Smooth muscle cell (in vitro differentiated cells): Measurements from ENCODE around the gene TNFSF18. TPM values are rescaled to one million over a fixed set of nuclear protein-coding genes. Genes with fewer than 3 reads are reported as not detected.

Experiments
- DNase-seq: peaks from one replicate; lab custom pipeline; 2025; ENCODE audit not compliant: unreplicated experiment; lab: John Stamatoyannopoulos, UW
- H2AFZ ChIP-seq: fragments of 200-600 bp; sonication (generic); 2 replicates; pipeline ENCODE4 v1.6.0; 2016; ENCODE audit warnings: antibody characterized with exemption, low read depth, mild to moderate bottlenecking
- H3F3A ChIP-seq: fragments of 200-600 bp; sonication (generic); 2 replicates; pipeline ENCODE4 v1.6.0; 2017; ENCODE audit warnings: antibody characterized with exemption, low read depth
- H3K27ac ChIP-seq: fragments of 200-600 bp; sonication (generic); 2 replicates; pipeline ENCODE4 v1.5.1; 2016; ENCODE audit warnings: low read depth, mild to moderate bottlenecking
- H3K27me3 ChIP-seq: fragments of 200-600 bp; sonication (generic); 2 replicates; pipeline ENCODE4 v1.6.1; 2016; ENCODE audit warnings: low read depth, mild to moderate bottlenecking
- H3K36me3 ChIP-seq: fragments of 200-600 bp; sonication (generic); 2 replicates; pipeline ENCODE4 v1.5.1; 2016; ENCODE audit warnings: low read depth
- H3K4me1 ChIP-seq: fragments of 200-600 bp; sonication (generic); 2 replicates; pipeline ENCODE4 v1.5.1; 2016; ENCODE audit warnings: low read depth
- H3K4me2 ChIP-seq: fragments of 200-600 bp; sonication (generic); 2 replicates; pipeline ENCODE4 v1.6.0; 2016; ENCODE audit warnings: mild to moderate bottlenecking
- H3K4me3 ChIP-seq: fragments of 200-600 bp; sonication (generic); 2 replicates; pipeline ENCODE4 v1.5.1; 2016; ENCODE audit warnings: mild to moderate bottlenecking
- H3K79me2 ChIP-seq: fragments of 200-600 bp; sonication (generic); 2 replicates; pipeline ENCODE4 v1.6.0; 2016; ENCODE audit warnings: low read depth, mild to moderate bottlenecking
- H3K9ac ChIP-seq: fragments of 200-600 bp; sonication (generic); 2 replicates; pipeline ENCODE4 v1.6.0; 2016; ENCODE audit warnings: low read depth
- H3K9me3 ChIP-seq: fragments of 200-600 bp; sonication (generic); replicated peaks from 2 replicates; pipeline ENCODE4 v1.5.1; 2016; ENCODE audit warnings: low read depth
- H4K20me1 ChIP-seq: fragments of 200-600 bp; sonication (generic); 2 replicates; pipeline ENCODE4 v1.6.0; 2016; ENCODE audit warnings: low read depth
- CTCF ChIP-seq: fragments of 200-600 bp; sonication (generic); IDR thresholded peaks from 2 replicates; pipeline ENCODE4 v1.5.1; 2017; ENCODE audit warnings: borderline replicate concordance, mild to moderate bottlenecking, antibody characterized with exemption; ENCODE audit not compliant: insufficient read depth, poor library complexity, severe bottlenecking
- WGBS: methylation state at CpG from one replicate; pipeline ENCODE4 v1.1.7; 2016; ENCODE audit warnings: low lambda C conversion rate; 5-methylcytosine and 5-hydroxymethylcytosine counted together
- polyA plus RNA-seq: library from polyadenylated mRNA; unstranded; fragments of >200 nt; fragmentation: Nextera tagmentation; extraction: Ambion mirVana; gene quantifications from 2 replicates; pipeline ENCODE4 v1.2.1, GENCODE V29; 2016
- total RNA-seq: library from RNA; depleted of rRNA; stranded (reverse); fragments of >200 nt; gene quantifications from 2 replicates; pipeline ENCODE4 v1.2.3, GENCODE V29; 2014

The TNFSF18 gene
- total and polyA plus RNA-seq, 2 experiments from 2014 or later, result 0.23 TPM; not detected in 1

- 63% methylated on average over 4 of the region's 4 CpGs for WGBS
- no peaks in the 10 kb centered on the region for H3F3A ChIP-seq
- no peaks in the 10 kb centered on the region for H4K20me1 ChIP-seq
- H3K27ac ChIP-seq, result no peak overlapping the region
- H3K4me1 ChIP-seq, result no peaks in the 10 kb centered on the region
- H3K9ac ChIP-seq, result no peak overlapping the region
- no peak for TF ChIP-seq CTCF
- no peak for DNase-seq
- no peaks in the 10 kb centered on the region for H3K36me3 ChIP-seq
- H3K4me2 ChIP-seq, result no peak overlapping the region
- H3K4me3 ChIP-seq, result no peak overlapping the region
- no peaks in the 10 kb centered on the region for H3K79me2 ChIP-seq
- H3K27me3 ChIP-seq, result no peaks in the 10 kb centered on the region
- no peak overlapping the region for H2AFZ ChIP-seq
- no peaks in the 10 kb centered on the region for H3K9me3 ChIP-seq
Measured at GRCh38 chr1:173052681-173053196, 2.0 kb upstream of the TNFSF18 start.

- Histone ChIP-seq H3K36me3 (no peaks in the 10 kb centered on the region), H4K20me1 (no peaks in the 10 kb centered on the region), H3K27ac (no peak overlapping the region), H2AFZ (no peak overlapping the region), H3K4me2 (no peak overlapping the region), H3K4me3 (no peak overlapping the region), H3K27me3 (no peaks in the 10 kb centered on the region), H3K4me1 (no peaks in the 10 kb centered on the region), H3K9me3 (no peaks in the 10 kb centered on the region), H3K9ac (no peak overlapping the region), H3F3A (no peaks in the 10 kb centered on the region), H3K79me2 (no peaks in the 10 kb centered on the region)
- no peak for TF ChIP-seq CTCF
- DNase-seq, result no peak
Measured at GRCh38 chr1:173049322-173049633, 1.5 kb downstream of the TNFSF18 start.

GRCh38 chr1:173048621-173049321 is 2.0 kb downstream of the TNFSF18 start:
- WGBS, result 42% methylated on average over 1 of the region's 1 CpG
- H4K20me1 ChIP-seq, result no peaks in the 10 kb centered on the region
- no peak overlapping the region for H2AFZ ChIP-seq
- H3K4me1 ChIP-seq, result no peaks in the 10 kb centered on the region
- no peaks in the 10 kb centered on the region for H3K79me2 ChIP-seq
- no peak for TF ChIP-seq CTCF
- no peak overlapping the region for H3K27ac ChIP-seq
- H3K36me3 ChIP-seq, result no peaks in the 10 kb centered on the region
- H3K9me3 ChIP-seq, result no peaks in the 10 kb centered on the region
- no peak for DNase-seq
- no peaks in the 10 kb centered on the region for H3F3A ChIP-seq
- no peak overlapping the region for H3K9ac ChIP-seq
- H3K4me2 ChIP-seq, result no peak overlapping the region
- H3K4me3 ChIP-seq, result no peak overlapping the region
- no peaks in the 10 kb centered on the region for H3K27me3 ChIP-seq

- Histone ChIP-seq H3K9me3 (no peaks in the 10 kb centered on the region), H2AFZ (no peak overlapping the region), H3K9ac (no peak overlapping the region), H3K27me3 (no peaks in the 10 kb centered on the region), H3K4me1 (no peaks in the 10 kb centered on the region), H3F3A (no peaks in the 10 kb centered on the region), H4K20me1 (no peaks in the 10 kb centered on the region), H3K4me3 (no peak overlapping the region), H3K36me3 (no peaks in the 10 kb centered on the region), H3K4me2 (no peak overlapping the region), H3K27ac (no peak overlapping the region), H3K79me2 (no peaks in the 10 kb centered on the region)
- 93% methylated on average over 1 of the region's 1 CpG for WGBS
- no peak for DNase-seq
- TF ChIP-seq CTCF, result no peak
Measured at GRCh38 chr1:173044656-173045055, 6.1 kb downstream of the TNFSF18 start.
